Measurements from ENCODE around the gene RWDD3.

Gene RWDD3

DNA sequence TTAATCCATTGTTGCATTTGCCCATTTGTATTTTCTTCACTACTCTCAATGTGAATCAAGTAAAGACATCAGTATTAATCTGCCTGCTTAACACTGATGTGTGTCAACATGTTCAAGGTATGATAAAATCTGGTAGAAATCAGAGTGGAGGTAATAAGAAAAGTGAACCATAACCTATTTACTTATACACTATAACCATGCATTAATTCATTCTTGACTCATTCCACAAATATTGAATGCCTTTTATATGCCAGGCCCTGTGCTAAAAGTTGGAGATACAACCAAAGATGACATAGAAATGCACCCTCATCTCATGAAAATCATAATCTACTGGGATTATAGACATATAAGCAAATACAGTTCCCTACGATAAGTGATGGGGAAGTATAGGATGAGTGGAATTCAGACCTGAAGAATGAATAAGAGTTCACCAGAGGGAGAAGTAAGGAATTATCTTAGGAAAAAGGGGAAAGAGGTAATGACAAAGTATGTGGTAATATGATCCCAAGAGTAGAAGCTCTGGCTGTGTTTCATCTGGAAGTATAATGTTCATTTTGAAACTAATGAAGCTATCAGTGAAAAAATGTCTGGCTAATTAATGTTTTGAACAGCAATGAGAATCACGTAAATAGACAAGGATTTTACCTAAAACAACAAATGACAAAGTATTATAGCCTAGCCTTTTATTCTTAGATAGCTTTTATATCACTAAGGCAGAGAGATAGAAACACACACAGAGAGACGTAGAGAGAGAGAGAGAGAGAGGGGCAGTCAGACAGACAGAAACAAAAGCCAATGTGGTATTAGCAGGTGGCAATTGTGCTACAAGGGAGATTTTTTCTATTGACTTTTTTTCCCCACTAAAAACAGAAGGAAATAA lies 7.0 kb upstream of the RWDD3 start:
- Histone ChIP-seq H3F3A (ENCODE audit: control insufficient read depth, insufficient read depth) (no peaks in the 10 kb centered on the region), H4K20me1 (ENCODE audit: control insufficient read depth, insufficient read depth, low read depth, low read length) (no peaks in the 10 kb centered on the region), H3K4me1 (ENCODE audit: control insufficient read depth, low read length) (no peaks in the 10 kb centered on the region), H3K4me3 (ENCODE audit: low read length) (no peak overlapping the region), H3K36me3 (ENCODE audit: control insufficient read depth, low read length) (no peaks in the 10 kb centered on the region), H3K27ac (ENCODE audit: low read depth, low read length) (no peak overlapping the region), H3K9me3 (ENCODE audit: control insufficient read depth, insufficient read depth, low read length) (no peaks in the 10 kb centered on the region), H3K79me2 (ENCODE audit: control insufficient read depth, low read length) (no peaks in the 10 kb centered on the region), H3K27me3 (ENCODE audit: control insufficient read depth, low read length) (peaks cover 12% of the 10 kb centered on the region), H3K4me2 (ENCODE audit: low read length) (no peak overlapping the region), H3K9me2 (replicated peaks; ENCODE audit: control insufficient read depth, low read length) (no peaks in the 10 kb centered on the region)
- TF ChIP-seq EZH2phosphoT487 (IDR thresholded peaks at IDR 0.05; ENCODE audit: borderline replicate concordance, low read length), result no peak
- TF ChIP-seq, protein P1, sequence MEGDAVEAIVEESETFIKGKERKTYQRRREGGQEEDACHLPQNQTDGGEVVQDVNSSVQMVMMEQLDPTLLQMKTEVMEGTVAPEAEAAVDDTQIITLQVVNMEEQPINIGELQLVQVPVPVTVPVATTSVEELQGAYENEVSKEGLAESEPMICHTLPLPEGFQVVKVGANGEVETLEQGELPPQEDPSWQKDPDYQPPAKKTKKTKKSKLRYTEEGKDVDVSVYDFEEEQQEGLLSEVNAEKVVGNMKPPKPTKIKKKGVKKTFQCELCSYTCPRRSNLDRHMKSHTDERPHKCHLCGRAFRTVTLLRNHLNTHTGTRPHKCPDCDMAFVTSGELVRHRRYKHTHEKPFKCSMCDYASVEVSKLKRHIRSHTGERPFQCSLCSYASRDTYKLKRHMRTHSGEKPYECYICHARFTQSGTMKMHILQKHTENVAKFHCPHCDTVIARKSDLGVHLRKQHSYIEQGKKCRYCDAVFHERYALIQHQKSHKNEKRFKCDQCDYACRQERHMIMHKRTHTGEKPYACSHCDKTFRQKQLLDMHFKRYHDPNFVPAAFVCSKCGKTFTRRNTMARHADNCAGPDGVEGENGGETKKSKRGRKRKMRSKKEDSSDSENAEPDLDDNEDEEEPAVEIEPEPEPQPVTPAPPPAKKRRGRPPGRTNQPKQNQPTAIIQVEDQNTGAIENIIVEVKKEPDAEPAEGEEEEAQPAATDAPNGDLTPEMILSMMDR (IDR thresholded peaks at IDR 0.05; ENCODE audit: low read depth, low read length, poor library complexity, severe bottlenecking), result no peak

DNA sequence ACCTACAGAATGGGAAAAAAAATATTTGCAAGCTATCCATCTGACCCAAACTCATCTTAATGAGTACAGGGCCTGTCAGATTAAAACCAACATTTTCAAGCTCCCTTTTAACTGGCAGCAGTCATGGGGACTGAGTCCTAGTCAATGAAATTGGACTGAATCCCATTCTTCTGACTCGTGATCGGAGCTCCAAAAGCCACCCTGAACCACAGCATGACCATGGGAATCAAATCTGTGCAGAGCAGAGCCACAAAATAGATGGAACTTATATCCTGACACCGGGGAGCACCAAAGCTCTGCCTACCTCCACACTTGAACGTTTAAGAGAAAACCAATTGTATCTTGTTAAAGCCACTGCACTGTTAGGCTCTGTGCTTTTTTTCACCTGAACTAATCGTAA lies 5.0 kb upstream of the RWDD3 start:
- no peak overlapping the region for H3K4me3 ChIP-seq (ENCODE audit: low read length)
- H3K27ac ChIP-seq (ENCODE audit: low read depth, low read length), result no peak overlapping the region
- H3K36me3 ChIP-seq (ENCODE audit: control insufficient read depth, low read length), result no peaks in the 10 kb centered on the region
- H3F3A ChIP-seq (ENCODE audit: control insufficient read depth, insufficient read depth), result no peaks in the 10 kb centered on the region
- H3K27me3 ChIP-seq (ENCODE audit: control insufficient read depth, low read length), result peaks cover 15% of the 10 kb centered on the region
- TF ChIP-seq EZH2phosphoT487 (IDR thresholded peaks at IDR 0.05; ENCODE audit: borderline replicate concordance, low read length), result no peak
- TF ChIP-seq, protein P1 (IDR thresholded peaks at IDR 0.05; ENCODE audit: low read depth, low read length, poor library complexity, severe bottlenecking), result no peak
- H3K4me1 ChIP-seq (ENCODE audit: control insufficient read depth, low read length), result peaks cover 6% of the 10 kb centered on the region
- H3K9me2 ChIP-seq (replicated peaks; ENCODE audit: control insufficient read depth, low read length), result no peaks in the 10 kb centered on the region
- no peaks in the 10 kb centered on the region for H4K20me1 ChIP-seq (ENCODE audit: control insufficient read depth, insufficient read depth, low read depth, low read length)
- H3K9me3 ChIP-seq (ENCODE audit: control insufficient read depth, insufficient read depth, low read length), result no peaks in the 10 kb centered on the region
- peaks cover under 1% of the 10 kb centered on the region; the same call in 1 of the 2 replicates for H3K79me2 ChIP-seq (ENCODE audit: control insufficient read depth, low read length)
- H3K4me2 ChIP-seq (ENCODE audit: low read length), result no peak overlapping the region

DNA sequence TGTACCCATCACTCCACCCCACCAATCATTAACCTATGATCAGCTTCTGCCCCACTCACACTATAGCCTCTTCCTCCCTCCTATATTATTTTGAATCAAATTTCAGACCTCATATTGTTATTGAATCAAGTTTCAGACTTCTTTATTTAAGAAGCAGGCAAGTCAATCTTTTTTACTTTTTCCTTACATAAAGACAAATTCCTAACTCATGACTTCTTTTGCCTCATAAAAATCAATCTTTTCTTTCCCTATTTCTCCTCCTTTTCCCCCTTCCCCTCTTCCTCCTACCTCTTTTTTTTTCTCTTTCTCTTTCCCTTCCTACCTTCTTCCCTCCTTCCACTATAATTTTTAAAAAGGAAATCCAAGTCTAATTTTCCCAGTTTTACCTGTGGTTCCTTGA lies 4.3 kb upstream of the RWDD3 start:
- Histone ChIP-seq H4K20me1 (ENCODE audit: control insufficient read depth, insufficient read depth, low read depth, low read length) (no peaks in the 10 kb centered on the region), H3K9me2 (replicated peaks; ENCODE audit: control insufficient read depth, low read length) (no peaks in the 10 kb centered on the region), H3K4me3 (ENCODE audit: low read length) (no peak overlapping the region), H3F3A (ENCODE audit: control insufficient read depth, insufficient read depth) (no peaks in the 10 kb centered on the region), H3K27ac (ENCODE audit: low read depth, low read length) (no peak overlapping the region), H3K27me3 (ENCODE audit: control insufficient read depth, low read length) (peaks cover 15% of the 10 kb centered on the region), H3K9me3 (ENCODE audit: control insufficient read depth, insufficient read depth, low read length) (no peaks in the 10 kb centered on the region), H3K36me3 (ENCODE audit: control insufficient read depth, low read length) (no peaks in the 10 kb centered on the region; the same call in 1 of the 2 replicates), H3K79me2 (ENCODE audit: control insufficient read depth, low read length) (peaks cover 7% of the 10 kb centered on the region), H3K4me2 (ENCODE audit: low read length) (no peak overlapping the region), H3K4me1 (ENCODE audit: control insufficient read depth, low read length) (peaks cover 6% of the 10 kb centered on the region)
- no peak for TF ChIP-seq EZH2phosphoT487 (IDR thresholded peaks at IDR 0.05; ENCODE audit: borderline replicate concordance, low read length)
- TF ChIP-seq, protein P1 (IDR thresholded peaks at IDR 0.05; ENCODE audit: low read depth, low read length, poor library complexity, severe bottlenecking), result no peak

Data from DOHH2 (cell line).